A673 (cell line): ENCODE results near the gene FNDC3B. TPM values are rescaled to one million over a fixed set of nuclear protein-coding genes. Genes with fewer than 3 reads are reported as not detected.

Source experiments
- BruUV-seq: library from RNA; stranded (reverse); fragments of 400-500 nt; replicated peaks from 2 replicates; lab custom pipeline; 2021; lab: Mats Ljungman, UMichigan
- CTCF ChIA-PET: fragments of 300-600 bp; sonication (Branson Sonifier 250); formaldehyde crosslinking; loops from one replicate; lab custom pipeline; 2022; ENCODE audit warnings: antibody characterized with exemption; lab: Charles Lee
- POLR2A ChIA-PET: fragments of 300-600 bp; sonication (Branson Sonifier 250); formaldehyde crosslinking; loops from one replicate; lab custom pipeline; 2022; ENCODE audit warnings: antibody characterized with exemption; ENCODE audit not compliant: low non-redundant PET; lab: Charles Lee
- DNase-seq: peaks from one replicate; pipeline ENCODE4 v3.0.0-alpha.2; 2015; ENCODE audit warnings: low spot score
- H3K27ac ChIP-seq: fragments of 200-600 bp; sonication (generic); 2 replicates; pipeline ENCODE4 v1.5.1; 2016; ENCODE audit warnings: mixed run types, low read depth, mild to moderate bottlenecking, mixed read lengths, antibody characterized with exemption, low read length; ENCODE audit not compliant: poor library complexity, severe bottlenecking
- H3K27me3 ChIP-seq: fragments of 200-600 bp; sonication (generic); replicated peaks from 2 replicates; pipeline ENCODE4 v1.6.1; 2017; ENCODE audit warnings: mixed run types, low read depth, mild to moderate bottlenecking, mixed read lengths, antibody characterized with exemption, low read length; ENCODE audit not compliant: insufficient read depth, poor library complexity
- H3K36me3 ChIP-seq: fragments of 200-600 bp; sonication (generic); 2 replicates; pipeline ENCODE4 v1.6.1; 2016; ENCODE audit warnings: mixed run types, mild to moderate bottlenecking, mixed read lengths, antibody characterized with exemption, low read length; ENCODE audit not compliant: insufficient read depth, poor library complexity, severe bottlenecking
- H3K4me1 ChIP-seq: fragments of 200-600 bp; sonication (generic); 2 replicates; pipeline ENCODE4 v1.6.1; 2017; ENCODE audit warnings: mixed run types, mild to moderate bottlenecking, mixed read lengths, antibody characterized with exemption, low read length; ENCODE audit not compliant: insufficient read depth, poor library complexity, severe bottlenecking
- H3K4me3 ChIP-seq: fragments of 200-600 bp; sonication (generic); 2 replicates; pipeline ENCODE4 v1.5.1; 2016; ENCODE audit warnings: low read depth, mixed run types, mild to moderate bottlenecking, mixed read lengths, low read length; ENCODE audit not compliant: poor library complexity, severe bottlenecking
- H3K9me3 ChIP-seq: fragments of 200-600 bp; sonication (generic); 2 replicates; pipeline ENCODE4 v1.6.1; 2016; ENCODE audit warnings: mixed run types, low read depth, mild to moderate bottlenecking, mixed read lengths, antibody characterized with exemption, low read length; ENCODE audit not compliant: poor library complexity, severe bottlenecking
- EZH2 ChIP-seq: fragments of 200-600 bp; sonication (generic); IDR thresholded peaks from 2 replicates; pipeline ENCODE4 v1.6.1; 2017; ENCODE audit warnings: borderline replicate concordance, low read depth, mild to moderate bottlenecking, mixed read lengths, antibody characterized with exemption, low read length; ENCODE audit not compliant: poor library complexity, severe bottlenecking
- intact Hi-C: fragments of 100-400 bp; cut with micrococcal nuclease; formaldehyde crosslinking; loops from one replicate; pipeline ENCODE4 v1.10.0; 2022; ENCODE audit not compliant: unreplicated experiment
- total RNA-seq: library from RNA; stranded (reverse); gene quantifications from 2 replicates; pipeline ENCODE4 v1.2.3, GENCODE V29; 2021
- TF ChIP-seq, protein P1 (sequence below): fragments of 300-800, 200-600 bp; sonication (generic); conservative IDR thresholded peaks from 2 replicates; pipeline ENCODE4 v1.5.1; 2017; ENCODE audit warnings: low read depth, mild to moderate bottlenecking, antibody characterized with exemption, low read length, moderate library complexity, mixed read lengths

The FNDC3B gene
- total RNA-seq, 1 experiment from 2014 or later: 50.8 TPM

GRCh38 chr3:172235698-172236097 lies 196.3 kb downstream of the FNDC3B start:
- Histone ChIP-seq H3K4me1 (no peaks in the 10 kb centered on the region), H3K9me3 (no peaks in the 10 kb centered on the region), H3K36me3 (no peaks in the 10 kb centered on the region), H3K27ac (no peak overlapping the region), H3K4me3 (no peak overlapping the region), H3K27me3 (no peaks in the 10 kb centered on the region)
- no peak for DNase-seq
- no TSS peak for BruUV-seq
- ChIA-PET CTCF (no interaction called here), POLR2A (no interaction called here)
- intact Hi-C loops: no loop called here
- no peak for TF ChIP-seq EZH2
- TF ChIP-seq, protein P1, sequence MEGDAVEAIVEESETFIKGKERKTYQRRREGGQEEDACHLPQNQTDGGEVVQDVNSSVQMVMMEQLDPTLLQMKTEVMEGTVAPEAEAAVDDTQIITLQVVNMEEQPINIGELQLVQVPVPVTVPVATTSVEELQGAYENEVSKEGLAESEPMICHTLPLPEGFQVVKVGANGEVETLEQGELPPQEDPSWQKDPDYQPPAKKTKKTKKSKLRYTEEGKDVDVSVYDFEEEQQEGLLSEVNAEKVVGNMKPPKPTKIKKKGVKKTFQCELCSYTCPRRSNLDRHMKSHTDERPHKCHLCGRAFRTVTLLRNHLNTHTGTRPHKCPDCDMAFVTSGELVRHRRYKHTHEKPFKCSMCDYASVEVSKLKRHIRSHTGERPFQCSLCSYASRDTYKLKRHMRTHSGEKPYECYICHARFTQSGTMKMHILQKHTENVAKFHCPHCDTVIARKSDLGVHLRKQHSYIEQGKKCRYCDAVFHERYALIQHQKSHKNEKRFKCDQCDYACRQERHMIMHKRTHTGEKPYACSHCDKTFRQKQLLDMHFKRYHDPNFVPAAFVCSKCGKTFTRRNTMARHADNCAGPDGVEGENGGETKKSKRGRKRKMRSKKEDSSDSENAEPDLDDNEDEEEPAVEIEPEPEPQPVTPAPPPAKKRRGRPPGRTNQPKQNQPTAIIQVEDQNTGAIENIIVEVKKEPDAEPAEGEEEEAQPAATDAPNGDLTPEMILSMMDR: no peak

- BruUV-seq: no TSS peak
- intact Hi-C loops: no loop called here
- Histone ChIP-seq H3K4me1 (no peaks in the 10 kb centered on the region), H3K36me3 (no peaks in the 10 kb centered on the region), H3K9me3 (no peaks in the 10 kb centered on the region), H3K27ac (no peak overlapping the region), H3K27me3 (no peaks in the 10 kb centered on the region), H3K4me3 (no peak overlapping the region)
- POLR2A ChIA-PET: no interaction called here
- CTCF ChIA-PET: no interaction called here
- DNase-seq: no peak
- TF ChIP-seq EZH2: no peak
- TF ChIP-seq, protein P1: no peak
Observed at GRCh38 chr3:172236771-172237742, 197.7 kb downstream of the FNDC3B start.

- no TSS peak for BruUV-seq
- Histone ChIP-seq H3K9me3 (peaks cover 4% of the 10 kb centered on the region), H3K27ac (no peak overlapping the region), H3K4me1 (no peaks in the 10 kb centered on the region), H3K36me3 (no peaks in the 10 kb centered on the region), H3K27me3 (no peaks in the 10 kb centered on the region), H3K4me3 (no peak overlapping the region)
- ChIA-PET CTCF (no interaction called here), POLR2A (no interaction called here)
- DNase-seq: no peak
- intact Hi-C loops: no loop called here
- TF ChIP-seq, protein P1: no peak
- TF ChIP-seq EZH2: no peak
Observed at GRCh38 chr3:172238188-172238587, 198.8 kb downstream of the FNDC3B start.
